ENCODE data around the gene FOXA1.

GRCh38 chr14:37618498-37619028 lies 23.5 kb upstream of the FOXA1 start:
- TF ChIP-seq CTCF (IDR thresholded peaks at IDR 0.05) (no peak), POLR2A (IDR thresholded peaks at IDR 0.05) (no peak)

Data from uterus (tissue), 2 donors.